GM21390 (cell line): ENCODE data around the gene MAT1A.
"Not testable (repeated sequence)": the region's sequence is repeated elsewhere in the genome, so short reads cannot be mapped to it uniquely, and the experiment has no call there.

Source experiments
- ATAC-seq: cut with Tn5 transposase; IDR thresholded peaks from one replicate; pipeline ENCODE4 v1.9.1; 2021; ENCODE audit not compliant: unreplicated experiment

MAT1A gene

GRCh38 chr10:80233871-80234270 lies 55.6 kb downstream of the MAT1A start:
- ATAC-seq = not testable (repeated sequence)

- not testable (repeated sequence) for ATAC-seq
Observed at GRCh38 chr10:80226723-80227122, 62.7 kb downstream of the MAT1A start.

DNA sequence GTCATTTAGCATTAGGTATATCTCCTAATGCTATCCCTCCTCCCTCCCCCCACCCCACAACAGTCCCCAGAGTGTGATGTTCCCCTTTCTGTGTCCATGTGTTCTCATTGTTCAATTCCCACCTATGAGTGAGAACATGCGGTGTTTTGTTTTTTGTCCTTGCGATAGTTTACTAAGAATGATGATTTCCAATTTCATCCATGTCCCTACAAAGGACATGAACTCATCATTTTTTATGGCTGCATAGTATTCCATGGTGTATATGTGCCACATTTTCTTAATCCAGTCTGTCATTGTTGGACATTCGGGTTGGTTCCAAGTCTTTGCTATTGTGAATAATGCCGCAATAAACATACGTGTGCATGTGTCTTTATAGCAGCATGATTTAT lies 66.4 kb downstream of the MAT1A start:
- not testable (repeated sequence) for ATAC-seq
